Colon (tissue), 2 donors: ENCODE measurements around the gene TP53.
"Not testable (repeated sequence)": the region's sequence is repeated elsewhere in the genome, so short reads cannot be mapped to it uniquely, and the experiment has no call there.

Experiments
- FAIRE-seq: peaks from 2 replicates; lab custom pipeline; 2012; peaks lifted over from hg19 to GRCh38; lab: Jason Lieb, UNC
- donor health status: control.
- donor health status: control.

The TP53 gene

DNA sequence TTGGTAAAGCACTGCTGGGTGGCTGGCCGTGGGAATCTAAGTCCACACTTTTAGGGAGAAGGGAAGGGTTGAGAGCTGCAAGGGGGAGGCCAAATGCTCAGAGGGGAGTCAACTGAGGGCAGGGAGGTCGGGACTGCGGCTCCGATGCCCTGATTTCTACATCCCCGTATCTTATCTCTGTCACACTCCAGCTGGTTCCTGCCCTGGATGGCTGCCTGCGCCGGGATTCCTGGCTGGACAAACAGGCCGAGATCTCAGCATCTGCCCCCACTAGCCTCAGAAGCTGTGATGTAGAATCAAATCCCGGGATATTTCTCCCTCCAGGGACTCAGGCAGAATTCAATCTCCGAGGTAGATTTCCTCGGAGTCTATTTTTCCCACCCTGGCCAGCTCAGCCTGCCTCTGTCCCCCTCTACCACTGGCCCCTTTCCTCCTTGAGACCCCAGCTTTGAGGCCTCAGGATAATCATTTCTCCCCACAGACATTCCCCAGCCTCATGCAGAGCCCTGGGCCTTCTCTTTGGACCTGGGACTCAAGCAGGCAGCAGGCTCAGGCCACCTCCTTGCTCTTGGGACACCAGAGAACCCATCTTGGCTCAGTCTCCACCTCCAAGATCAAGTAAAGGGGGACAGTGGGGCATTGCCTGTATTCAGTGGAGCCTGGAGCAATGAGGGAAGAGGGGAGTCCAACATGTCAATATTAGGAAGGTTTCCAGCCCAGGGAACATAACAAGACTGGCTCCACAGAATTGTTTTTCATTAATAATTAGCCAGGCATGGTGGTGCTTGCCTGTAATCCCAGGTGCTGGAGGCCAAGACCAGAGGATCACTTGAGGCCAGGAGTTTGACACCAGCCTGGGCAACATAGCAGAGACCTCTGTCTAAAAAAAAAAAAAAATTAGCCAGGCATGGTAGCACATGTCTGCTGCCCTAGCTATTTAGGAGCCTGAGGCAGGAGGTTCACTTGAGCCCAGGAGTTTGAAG is 55.6 kb downstream of the TP53 start:
- FAIRE-seq = no peak

- no peak for FAIRE-seq
Measured at GRCh38 chr17:7629939-7630571, 57.2 kb downstream of the TP53 start, which contains the start of gene SHBG. SHBG (plus strand) TSS chr17:7630135; CDS start chr17:7630173, 38 bp downstream.

- FAIRE-seq = no peak
Measured at GRCh38 chr17:7627250-7628121, 59.8 kb downstream of the TP53 start, which contains the start of gene SAT2. SAT2 (minus strand) TSS chr17:7627821; CDS start chr17:7627635, 186 bp downstream.

DNA sequence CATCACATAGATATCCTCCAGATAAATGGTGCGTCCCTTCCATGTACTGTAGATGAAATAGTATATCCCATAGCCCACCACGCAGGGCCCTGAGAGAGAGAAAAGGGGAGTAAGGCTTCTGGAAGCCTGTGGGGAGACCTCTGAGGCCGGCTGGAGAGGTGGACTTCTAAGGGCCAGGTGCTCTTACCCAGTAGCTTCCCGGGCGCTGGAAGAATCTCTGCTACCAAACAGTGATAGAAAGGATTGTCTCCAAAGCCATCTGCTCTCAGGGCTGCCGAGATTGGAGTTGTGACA is 60.4 kb downstream of the TP53 start:
- no peak for FAIRE-seq

DNA sequence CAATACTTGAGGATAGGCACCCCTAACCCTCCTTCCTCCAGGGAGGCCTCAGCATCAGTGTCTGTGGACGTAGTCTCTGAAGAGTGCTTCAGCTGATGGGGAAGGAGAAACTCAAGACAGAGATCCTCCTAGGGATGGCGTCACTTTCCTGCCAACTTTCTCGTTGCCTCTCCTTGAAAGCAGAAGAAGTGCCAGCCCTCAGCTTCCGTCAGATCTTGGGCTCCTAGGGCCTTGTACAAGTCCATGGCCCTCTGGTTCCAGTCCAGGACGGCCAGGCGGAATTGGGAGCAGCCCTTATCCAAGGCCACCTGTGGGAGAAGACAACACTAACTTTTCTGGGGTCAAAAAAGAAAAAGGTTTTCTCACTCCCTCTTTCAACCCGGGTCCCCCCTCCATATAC is 61.0 kb downstream of the TP53 start:
- no peak for FAIRE-seq

- FAIRE-seq = not testable (repeated sequence)
Measured at GRCh38 chr17:7625749-7626148, 61.5 kb downstream of the TP53 start.

GRCh38 chr17:7623661-7624060 is 63.6 kb downstream of the TP53 start:
- no peak for FAIRE-seq

DNA sequence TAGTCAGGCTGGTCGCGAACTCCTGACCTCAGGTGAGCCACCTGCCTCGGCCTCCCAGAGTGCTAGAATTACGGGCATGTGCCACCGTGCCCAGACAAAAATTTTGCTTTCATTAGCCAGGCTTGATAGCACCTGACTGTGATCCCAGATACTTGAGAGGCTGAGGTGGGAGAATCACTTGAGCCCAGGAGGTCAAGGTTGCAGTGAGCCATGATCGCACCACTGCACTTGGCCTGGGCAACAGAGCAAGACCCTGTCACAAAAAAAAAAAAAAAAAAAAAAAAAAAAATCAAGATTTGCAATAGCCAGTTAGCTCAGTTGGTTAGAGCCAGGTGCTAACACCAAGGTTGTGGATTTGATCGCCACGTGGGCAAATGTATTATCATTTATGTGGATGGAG is 66.5 kb downstream of the TP53 start:
- no peak for FAIRE-seq

GRCh38 chr17:7618608-7619007 is 68.7 kb downstream of the TP53 start:
- no peak for FAIRE-seq
